ENCODE results near the gene STXBP1.
"Not testable (repeated sequence)": the region's sequence is repeated elsewhere in the genome, so short reads cannot be mapped to it uniquely, and the experiment has no call there.

Gene STXBP1

GRCh38 chr9:127613583-127613954 is 1.5 kb downstream of the STXBP1 start:
- in situ Hi-C loops (cut with HindIII; ENCODE audit: low sequenced_read_pairs), result no loop called here

- in situ Hi-C loops (cut with HindIII; ENCODE audit: low sequenced_read_pairs), result no loop called here
Observed at GRCh38 chr9:127614961-127615360, 2.9 kb downstream of the STXBP1 start.

GRCh38 chr9:127621339-127621970 is 9.4 kb downstream of the STXBP1 start:
- in situ Hi-C loops (cut with HindIII; ENCODE audit: low sequenced_read_pairs), result not testable (repeated sequence)

- in situ Hi-C loops (cut with HindIII; ENCODE audit: low sequenced_read_pairs), result loop anchor here (25.0 kb wide), 1 partner anchor 235 kb away; the partner anchor contains the start of gene ENG
Observed at GRCh38 chr9:127626752-127627493, 14.8 kb downstream of the STXBP1 start.

- in situ Hi-C loops (cut with HindIII; ENCODE audit: low sequenced_read_pairs), result loop anchor here (25.0 kb wide), 1 partner anchor 235 kb away; the partner anchor contains the start of gene ENG
Observed at GRCh38 chr9:127627494-127627855, 15.4 kb downstream of the STXBP1 start.

- in situ Hi-C loops (cut with HindIII; ENCODE audit: low sequenced_read_pairs), result loop anchor here (25.0 kb wide), 1 partner anchor 233 kb away; the partner anchor contains the start of gene ENG
Observed at GRCh38 chr9:127628758-127629467, 16.8 kb downstream of the STXBP1 start.

- in situ Hi-C loops (cut with HindIII; ENCODE audit: low sequenced_read_pairs), result loop anchor here (25.0 kb wide), 1 partner anchor 233 kb away; the partner anchor contains the start of gene ENG
Observed at GRCh38 chr9:127629468-127630081, 17.5 kb downstream of the STXBP1 start.

GRCh38 chr9:127633216-127633862 is 21.3 kb downstream of the STXBP1 start:
- in situ Hi-C loops (cut with HindIII; ENCODE audit: low sequenced_read_pairs), result loop anchor here (25.0 kb wide), 1 partner anchor 229 kb away; the partner anchor contains the start of gene ENG

GRCh38 chr9:127634021-127634420 is 21.9 kb downstream of the STXBP1 start:
- in situ Hi-C loops (cut with HindIII; ENCODE audit: low sequenced_read_pairs), result loop anchor here (25.0 kb wide), 1 partner anchor 228 kb away; the partner anchor contains the start of gene ENG

- in situ Hi-C loops (cut with HindIII; ENCODE audit: low sequenced_read_pairs), result loop anchor here (25.0 kb wide), 1 partner anchor 228 kb away; the partner anchor contains the start of gene ENG
Observed at GRCh38 chr9:127634698-127635097, 22.6 kb downstream of the STXBP1 start.

- in situ Hi-C loops (cut with HindIII; ENCODE audit: low sequenced_read_pairs), result loop anchor here (25.0 kb wide), 1 partner anchor 227 kb away; the partner anchor contains the start of gene ENG
Observed at GRCh38 chr9:127635201-127635735, 23.2 kb downstream of the STXBP1 start.

- in situ Hi-C loops (cut with HindIII; ENCODE audit: low sequenced_read_pairs), result loop anchor here (25.0 kb wide), 1 partner anchor 225 kb away; the partner anchor contains the start of gene ENG
Observed at GRCh38 chr9:127637322-127637847, 25.3 kb downstream of the STXBP1 start.

- in situ Hi-C loops (cut with HindIII; ENCODE audit: low sequenced_read_pairs), result loop anchor here (25.0 kb wide), 1 partner anchor 221 kb away; the partner anchor contains the start of gene ENG
Observed at GRCh38 chr9:127640908-127641545, 28.9 kb downstream of the STXBP1 start.

GRCh38 chr9:127642082-127642740 is 30.1 kb downstream of the STXBP1 start:
- in situ Hi-C loops (cut with HindIII; ENCODE audit: low sequenced_read_pairs), result loop anchor here (25.0 kb wide), 1 partner anchor 220 kb away; the partner anchor contains the start of gene ENG

- in situ Hi-C loops (cut with HindIII; ENCODE audit: low sequenced_read_pairs), result loop anchor here (25.0 kb wide), 1 partner anchor 218 kb away; the partner anchor contains the start of gene ENG
Observed at GRCh38 chr9:127644146-127644827, 32.2 kb downstream of the STXBP1 start.

- in situ Hi-C loops (cut with HindIII; ENCODE audit: low sequenced_read_pairs), result loop anchor here (25.0 kb wide), 1 partner anchor 217 kb away; the partner anchor contains the start of gene ENG
Observed at GRCh38 chr9:127644943-127645342, 32.9 kb downstream of the STXBP1 start.

GRCh38 chr9:127647451-127647850 is 35.4 kb downstream of the STXBP1 start:
- in situ Hi-C loops (cut with HindIII; ENCODE audit: low sequenced_read_pairs), result loop anchor here (25.0 kb wide), 1 partner anchor 215 kb away; the partner anchor contains the start of gene ENG

- in situ Hi-C loops (cut with HindIII; ENCODE audit: low sequenced_read_pairs), result no loop called here
Observed at GRCh38 chr9:127650518-127650917, 38.4 kb downstream of the STXBP1 start.
